Measurements from ENCODE around the gene CASKIN1. TPM values are rescaled to one million over a fixed set of nuclear protein-coding genes. Genes with fewer than 3 reads are reported as not detected.

CASKIN1 gene
- total RNA-seq, 1 experiment from 2014 or later: 6.6 TPM

DNA sequence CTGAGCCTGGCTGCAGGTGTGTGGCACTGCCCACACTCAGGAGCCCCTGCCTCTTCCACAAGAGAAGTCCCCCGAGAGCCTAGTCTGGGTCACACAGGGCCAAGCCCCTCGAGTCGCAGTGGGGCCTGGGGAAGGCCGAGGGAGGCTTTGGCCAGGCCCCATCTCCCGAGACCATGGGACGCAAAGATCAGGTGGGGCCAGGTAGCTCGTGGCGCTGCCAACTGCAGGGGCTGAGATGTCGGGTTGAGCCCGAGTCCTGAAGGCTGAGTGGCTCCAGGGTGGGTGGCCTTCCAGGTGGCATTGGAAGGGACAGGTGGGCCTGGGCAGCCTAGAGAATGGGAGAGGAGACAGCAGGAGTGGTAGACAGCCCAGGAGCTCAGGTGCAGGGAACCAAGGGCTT is 34.5 kb downstream of the CASKIN1 start:
- TF ChIP-seq, protein P1, sequence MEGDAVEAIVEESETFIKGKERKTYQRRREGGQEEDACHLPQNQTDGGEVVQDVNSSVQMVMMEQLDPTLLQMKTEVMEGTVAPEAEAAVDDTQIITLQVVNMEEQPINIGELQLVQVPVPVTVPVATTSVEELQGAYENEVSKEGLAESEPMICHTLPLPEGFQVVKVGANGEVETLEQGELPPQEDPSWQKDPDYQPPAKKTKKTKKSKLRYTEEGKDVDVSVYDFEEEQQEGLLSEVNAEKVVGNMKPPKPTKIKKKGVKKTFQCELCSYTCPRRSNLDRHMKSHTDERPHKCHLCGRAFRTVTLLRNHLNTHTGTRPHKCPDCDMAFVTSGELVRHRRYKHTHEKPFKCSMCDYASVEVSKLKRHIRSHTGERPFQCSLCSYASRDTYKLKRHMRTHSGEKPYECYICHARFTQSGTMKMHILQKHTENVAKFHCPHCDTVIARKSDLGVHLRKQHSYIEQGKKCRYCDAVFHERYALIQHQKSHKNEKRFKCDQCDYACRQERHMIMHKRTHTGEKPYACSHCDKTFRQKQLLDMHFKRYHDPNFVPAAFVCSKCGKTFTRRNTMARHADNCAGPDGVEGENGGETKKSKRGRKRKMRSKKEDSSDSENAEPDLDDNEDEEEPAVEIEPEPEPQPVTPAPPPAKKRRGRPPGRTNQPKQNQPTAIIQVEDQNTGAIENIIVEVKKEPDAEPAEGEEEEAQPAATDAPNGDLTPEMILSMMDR (IDR thresholded peaks at IDR 0.05; ENCODE audit: insufficient read depth in 1 of 2, low read depth in 1 of 2, low read length in 1 of 2, severe bottlenecking in 1 of 2, unreplicated experiment in 1 of 2): no peak
- Histone ChIP-seq H3K4me3 (ENCODE audit: low read depth, low read length) (no peak overlapping the region), H3K4me1 (peaks cover 12% of the 10 kb centered on the region), H3K9me3 (no peaks in the 10 kb centered on the region), H3K36me3 (ENCODE audit: control insufficient read depth, insufficient read depth, low read length) (peaks cover 1% of the 10 kb centered on the region; the same call in 1 of the 2 replicates), H3K27me3 (replicated peaks; ENCODE audit: control insufficient read depth, insufficient read depth, low read length) (no peaks in the 10 kb centered on the region)
- Mint-ChIP-seq H3K27me3 (ENCODE audit: insufficient read depth, unreplicated experiment) (no peaks in the 10 kb centered on the region), H3K9me3 (ENCODE audit: unreplicated experiment) (no peaks in the 10 kb centered on the region), H3K4me3 (ENCODE audit: unreplicated experiment) (no peak overlapping the region), H3K36me3 (ENCODE audit: insufficient read depth, unreplicated experiment) (peaks cover 24% of the 10 kb centered on the region), H3K27ac (ENCODE audit: unreplicated experiment) (no peak overlapping the region), H3K4me1 (ENCODE audit: low read depth, unreplicated experiment) (peaks cover 10% of the 10 kb centered on the region)
- BruUV-seq (replicated peaks): no TSS peak
- no peak for DNase-seq
- intact Hi-C loops (cut with micrococcal nuclease; ENCODE audit: unreplicated experiment): no loop called here
- CTCF ChIA-PET: no interaction called here
- POLR2A ChIA-PET: no interaction called here

DNA sequence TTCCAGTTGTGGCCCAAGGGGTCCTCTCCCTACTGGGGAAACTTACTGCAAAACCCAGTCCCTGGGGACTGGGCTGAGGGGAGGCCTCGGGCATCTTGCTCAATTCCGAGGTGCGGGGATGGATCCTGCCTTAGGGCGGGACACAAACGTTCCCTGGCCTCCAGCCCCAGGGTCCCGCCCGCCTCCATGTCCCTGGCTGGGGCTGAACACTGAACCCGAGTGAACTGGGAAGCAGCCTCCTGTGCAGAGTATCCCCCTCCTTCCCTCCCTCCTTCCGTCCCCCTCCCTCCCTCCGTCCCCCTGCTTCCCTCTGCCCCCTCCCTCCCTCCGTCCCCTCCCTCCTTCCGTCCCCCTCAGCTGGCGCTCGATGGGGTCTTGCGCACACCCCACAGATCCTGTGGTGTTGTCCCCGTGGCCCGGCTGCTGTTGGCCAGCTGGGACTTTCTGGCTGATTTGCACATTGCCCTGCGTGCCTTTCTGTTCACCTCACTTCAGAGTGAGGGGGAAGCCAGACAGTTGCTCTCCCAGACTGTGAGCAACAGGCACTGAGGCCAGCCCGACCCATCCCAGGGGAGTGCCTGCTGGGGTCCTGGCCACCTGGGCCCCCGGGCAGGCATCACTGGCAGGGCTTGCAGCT is 35.4 kb downstream of the CASKIN1 start:
- H3K4me3 ChIP-seq (ENCODE audit: low read depth, low read length): no peak overlapping the region
- CTCF ChIA-PET: no interaction called here
- no peaks in the 10 kb centered on the region for H3K9me3 Mint-ChIP-seq (ENCODE audit: unreplicated experiment)

DNA sequence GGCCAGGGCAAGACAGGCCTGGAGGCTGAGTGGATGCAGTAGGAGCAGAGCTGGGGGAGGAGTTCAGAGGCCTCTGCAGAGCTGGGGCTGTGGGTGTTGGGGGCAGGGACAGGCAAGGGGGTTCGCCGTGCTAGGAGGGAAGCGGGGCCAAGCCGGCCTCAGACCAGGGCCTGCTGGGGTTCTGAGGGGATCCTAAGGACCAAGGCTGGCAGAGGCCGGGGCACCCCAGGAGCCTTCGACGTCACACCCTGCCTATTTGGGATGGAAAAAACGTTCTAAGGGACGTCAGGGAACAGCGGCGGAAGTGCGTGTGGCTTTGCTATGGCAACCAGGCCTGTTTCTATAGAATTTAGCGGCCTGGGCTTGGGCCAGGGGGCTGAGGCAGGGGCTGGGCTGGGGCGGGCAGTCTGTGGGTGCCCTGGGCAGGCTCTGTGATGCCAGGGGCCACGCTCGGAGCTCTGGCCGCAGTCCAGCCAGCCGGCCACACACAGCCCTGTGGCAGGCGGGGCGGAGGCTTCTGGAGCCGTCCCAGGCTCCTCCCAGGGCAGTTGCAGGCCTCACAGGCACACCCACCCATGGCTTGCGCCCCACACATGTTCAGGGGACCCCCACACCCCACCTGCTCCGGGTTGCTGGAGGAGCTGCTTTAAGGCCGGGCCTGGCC is 37.1 kb downstream of the CASKIN1 start:
- Histone ChIP-seq H3K4me3 (ENCODE audit: low read depth, low read length) (no peak overlapping the region), H3K36me3 (ENCODE audit: control insufficient read depth, insufficient read depth, low read length) (no peaks in the 10 kb centered on the region; the same call in 1 of the 2 replicates), H3K4me1 (peaks cover 15% of the 10 kb centered on the region), H3K27me3 (replicated peaks; ENCODE audit: control insufficient read depth, insufficient read depth, low read length) (no peaks in the 10 kb centered on the region), H3K9me3 (no peaks in the 10 kb centered on the region)
- TF ChIP-seq, protein P1 (IDR thresholded peaks at IDR 0.05; ENCODE audit: insufficient read depth in 1 of 2, low read depth in 1 of 2, low read length in 1 of 2, severe bottlenecking in 1 of 2, unreplicated experiment in 1 of 2): no peak
- Mint-ChIP-seq H3K4me3 (ENCODE audit: unreplicated experiment) (no peak overlapping the region), H3K9me3 (ENCODE audit: unreplicated experiment) (no peaks in the 10 kb centered on the region), H3K36me3 (ENCODE audit: insufficient read depth, unreplicated experiment) (peaks cover 29% of the 10 kb centered on the region), H3K4me1 (ENCODE audit: low read depth, unreplicated experiment) (peaks cover 25% of the 10 kb centered on the region), H3K27me3 (ENCODE audit: insufficient read depth, unreplicated experiment) (peaks cover 3% of the 10 kb centered on the region), H3K27ac (ENCODE audit: unreplicated experiment) (no peak overlapping the region)
- CTCF ChIA-PET: no interaction called here
- BruUV-seq (replicated peaks): no TSS peak
- intact Hi-C loops (cut with micrococcal nuclease; ENCODE audit: unreplicated experiment): no loop called here
- no peak for DNase-seq
- POLR2A ChIA-PET: no interaction called here

More for the DNA sequence above, 35.4 kb downstream of the CASKIN1 start:
- Histone ChIP-seq H3K9me3 (no peaks in the 10 kb centered on the region), H3K4me1 (peaks cover 15% of the 10 kb centered on the region), H3K36me3 (ENCODE audit: control insufficient read depth, insufficient read depth, low read length) (peaks cover 1% of the 10 kb centered on the region; the same call in 1 of the 2 replicates), H3K27me3 (replicated peaks; ENCODE audit: control insufficient read depth, insufficient read depth, low read length) (no peaks in the 10 kb centered on the region)
- H3K27me3 Mint-ChIP-seq (ENCODE audit: insufficient read depth, unreplicated experiment): no peaks in the 10 kb centered on the region
- TF ChIP-seq, protein P1 (IDR thresholded peaks at IDR 0.05; ENCODE audit: insufficient read depth in 1 of 2, low read depth in 1 of 2, low read length in 1 of 2, severe bottlenecking in 1 of 2, unreplicated experiment in 1 of 2): no peak
- H3K36me3 Mint-ChIP-seq (ENCODE audit: insufficient read depth, unreplicated experiment): peaks cover 21% of the 10 kb centered on the region
- DNase-seq: no peak
- POLR2A ChIA-PET: no interaction called here
- peaks cover 19% of the 10 kb centered on the region for H3K4me1 Mint-ChIP-seq (ENCODE audit: low read depth, unreplicated experiment)
- H3K4me3 Mint-ChIP-seq (ENCODE audit: unreplicated experiment): no peak overlapping the region
- no TSS peak for BruUV-seq (replicated peaks)
- intact Hi-C loops (cut with micrococcal nuclease; ENCODE audit: unreplicated experiment): no loop called here
- H3K27ac Mint-ChIP-seq (ENCODE audit: unreplicated experiment): no peak overlapping the region

Measured in Caco-2 (cell line).